Ascending aorta (tissue), 2 donors: Measurements from ENCODE around the gene SHISA6. TPM values are rescaled to one million over a fixed set of nuclear protein-coding genes. Genes with fewer than 3 reads are reported as not detected.

Source experiments
- DNase-seq, 2 donors: peaks; one replicate each; pipeline ENCODE4 v3.0.0-alpha.2; 2019; ENCODE audit warnings: low spot score in 2 of 2
- H3K27ac ChIP-seq, 2 donors: fragments of 200-600 bp; sonication (generic); one replicate each; pipeline ENCODE4 v1.5.1; 2016 to 2017; ENCODE audit warnings: mild to moderate bottlenecking in 1 of 2
- H3K27me3 ChIP-seq: fragments of 200-600 bp; sonication (generic); one replicate; pipeline ENCODE4 v1.5.1; 2017
- H3K36me3 ChIP-seq, 2 donors: fragments of 200-600 bp; sonication (generic); one replicate each; pipeline ENCODE4 v1.5.1; 2016
- H3K4me1 ChIP-seq, 2 donors: fragments of 200-600 bp; sonication (generic); one replicate each; pipeline ENCODE4 v1.5.1; 2016 to 2017; ENCODE audit warnings: mild to moderate bottlenecking in 1 of 2
- H3K4me3 ChIP-seq, 2 donors: fragments of 200-600 bp; sonication (generic); one replicate each; pipeline ENCODE4 v1.5.1; 2016 to 2017; ENCODE audit warnings: mild to moderate bottlenecking in 1 of 2
- H3K9me3 ChIP-seq, 2 donors: fragments of 200-600 bp; sonication (generic); one replicate each; pipeline ENCODE4 v1.5.1; 2016
- intact Hi-C: fragments of 100-400 bp; cut with DNase I; formaldehyde crosslinking; loops from one replicate; pipeline ENCODE4 v1.15.1; 2023
- total RNA-seq: library from RNA; depleted of rRNA; stranded (reverse); fragments of >200 nt; gene quantifications from one replicate; pipeline ENCODE4 v1.1.0, GENCODE V29; 2016
- TF ChIP-seq, protein P1 (sequence below), 3 experiments: fragments of 200-600 bp in 2 of 3; fragments of 450-650 bp in 1 of 3; sonication (generic) in 2 of 3; IDR thresholded peaks; one replicate each; pipeline ENCODE4 v1.5.1; 2016 to 2019; ENCODE audit warnings: antibody characterized with exemption in 3 of 3, mild to moderate bottlenecking in 1 of 3, moderate library complexity in 1 of 3

Gene SHISA6
- total RNA-seq, 1 donor from 2014 or later = 0.11 TPM

DNA sequence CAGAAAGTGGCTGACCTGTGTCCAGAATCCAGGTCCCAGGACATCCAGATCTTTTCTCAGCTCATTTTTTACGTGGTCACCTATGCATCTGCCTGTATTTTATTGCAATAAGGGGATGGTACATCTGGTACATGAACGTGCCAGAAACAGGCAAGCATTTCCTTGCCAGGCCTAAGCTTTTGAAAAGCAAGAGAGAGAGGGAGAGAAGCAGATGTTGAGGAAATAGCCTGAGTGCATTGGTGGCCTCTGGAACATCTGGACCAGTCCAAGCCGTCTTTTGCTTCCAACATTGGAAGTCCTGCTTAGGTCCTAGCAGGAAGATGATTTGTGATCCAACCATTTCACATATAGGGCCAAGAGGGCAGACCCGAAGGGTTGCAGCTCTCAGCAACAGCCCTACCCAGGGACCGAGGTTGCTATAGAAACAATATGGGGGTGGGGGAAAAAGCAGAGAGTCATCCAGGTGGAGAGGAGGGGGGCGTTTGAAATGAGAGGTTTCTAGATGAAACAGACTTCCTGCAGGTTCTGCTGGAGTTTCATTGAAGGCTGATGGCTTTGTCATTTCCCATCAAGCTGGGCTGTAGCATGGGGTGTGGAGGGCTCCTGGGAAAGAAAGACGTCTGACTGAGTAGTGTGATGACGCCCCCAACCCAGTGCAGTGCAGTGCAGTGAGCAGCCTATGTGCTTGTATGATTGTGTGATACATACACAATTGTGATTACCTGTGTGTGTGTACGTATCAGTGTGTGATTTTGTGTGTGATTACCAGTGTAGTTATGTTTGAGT, 61.6 kb downstream of the SHISA6 start:
- DNase-seq = no peak
- intact Hi-C loops = no loop called here

DNA sequence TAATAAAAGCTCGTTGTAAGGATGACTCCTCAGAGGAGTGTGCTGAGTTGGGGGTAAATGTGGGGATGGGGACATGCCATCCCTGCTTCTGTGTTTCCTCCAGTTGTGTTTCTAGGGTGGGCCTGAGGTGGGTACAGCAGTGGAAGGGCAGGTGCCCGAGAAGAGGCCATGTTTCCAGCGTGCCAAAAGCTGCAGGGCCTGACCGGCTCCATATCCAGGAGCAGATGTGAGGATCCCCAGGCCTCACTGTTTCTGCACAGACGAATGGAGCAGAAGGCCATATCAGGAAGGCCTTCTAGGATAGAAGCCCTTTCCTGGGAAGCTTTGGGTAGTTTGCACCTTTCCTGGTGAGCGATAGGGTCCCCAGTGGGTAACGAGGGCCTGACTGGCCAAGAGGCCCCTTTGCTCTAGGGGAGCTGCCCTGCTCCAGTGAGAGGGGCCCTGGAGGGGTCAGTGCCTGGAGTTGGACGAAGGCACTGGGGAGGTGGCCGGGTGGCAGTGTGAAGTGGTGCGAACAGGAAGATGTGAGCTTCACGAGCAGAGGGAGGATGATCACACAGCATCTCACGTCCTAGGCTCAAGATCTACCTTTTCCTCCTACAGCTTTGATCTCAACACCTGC, 62.9 kb downstream of the SHISA6 start:
- TF ChIP-seq, protein P1, sequence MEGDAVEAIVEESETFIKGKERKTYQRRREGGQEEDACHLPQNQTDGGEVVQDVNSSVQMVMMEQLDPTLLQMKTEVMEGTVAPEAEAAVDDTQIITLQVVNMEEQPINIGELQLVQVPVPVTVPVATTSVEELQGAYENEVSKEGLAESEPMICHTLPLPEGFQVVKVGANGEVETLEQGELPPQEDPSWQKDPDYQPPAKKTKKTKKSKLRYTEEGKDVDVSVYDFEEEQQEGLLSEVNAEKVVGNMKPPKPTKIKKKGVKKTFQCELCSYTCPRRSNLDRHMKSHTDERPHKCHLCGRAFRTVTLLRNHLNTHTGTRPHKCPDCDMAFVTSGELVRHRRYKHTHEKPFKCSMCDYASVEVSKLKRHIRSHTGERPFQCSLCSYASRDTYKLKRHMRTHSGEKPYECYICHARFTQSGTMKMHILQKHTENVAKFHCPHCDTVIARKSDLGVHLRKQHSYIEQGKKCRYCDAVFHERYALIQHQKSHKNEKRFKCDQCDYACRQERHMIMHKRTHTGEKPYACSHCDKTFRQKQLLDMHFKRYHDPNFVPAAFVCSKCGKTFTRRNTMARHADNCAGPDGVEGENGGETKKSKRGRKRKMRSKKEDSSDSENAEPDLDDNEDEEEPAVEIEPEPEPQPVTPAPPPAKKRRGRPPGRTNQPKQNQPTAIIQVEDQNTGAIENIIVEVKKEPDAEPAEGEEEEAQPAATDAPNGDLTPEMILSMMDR (IDR thresholded peaks at IDR 0.05) = no peak
- H3K27me3 ChIP-seq = no peaks in the 10 kb centered on the region
- no peak overlapping the region for H3K4me3 ChIP-seq
- intact Hi-C loops = no loop called here
- H3K36me3 ChIP-seq = no peaks in the 10 kb centered on the region
- no peaks in the 10 kb centered on the region for H3K4me1 ChIP-seq
- DNase-seq = no peak
- no peak overlapping the region for H3K27ac ChIP-seq
- no peaks in the 10 kb centered on the region for H3K9me3 ChIP-seq

More for the DNA sequence above, 61.6 kb downstream of the SHISA6 start:
- no peaks in the 10 kb centered on the region for H3K36me3 ChIP-seq
- no peaks in the 10 kb centered on the region for H3K4me1 ChIP-seq
- TF ChIP-seq, protein P1 (IDR thresholded peaks at IDR 0.05) = no peak
- H3K27me3 ChIP-seq = no peaks in the 10 kb centered on the region
- H3K4me3 ChIP-seq = no peak overlapping the region
- H3K27ac ChIP-seq = no peak overlapping the region
- H3K9me3 ChIP-seq = no peaks in the 10 kb centered on the region

DNA sequence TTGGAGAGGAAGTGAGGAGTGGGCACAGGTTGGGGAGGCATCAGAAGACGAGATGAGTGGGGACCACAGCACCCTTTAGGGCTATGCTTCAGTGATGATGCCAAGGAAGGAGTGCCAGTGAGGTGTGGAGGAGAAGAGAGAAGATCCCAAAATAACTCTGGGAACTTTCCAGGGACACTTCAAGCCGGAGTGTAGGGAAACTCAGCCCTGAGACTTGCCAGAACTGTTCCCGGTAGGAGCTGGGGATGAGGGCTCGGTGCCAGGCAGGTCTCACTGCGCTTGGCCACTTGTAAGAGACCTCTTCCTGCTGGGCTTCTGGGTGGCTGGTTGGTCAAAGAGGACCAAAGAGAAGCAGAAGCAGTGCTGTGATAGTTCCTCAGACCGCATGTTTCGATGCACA, 63.6 kb downstream of the SHISA6 start:
- TF ChIP-seq, protein P1 (IDR thresholded peaks at IDR 0.05) = no peak
- no peak overlapping the region for H3K27ac ChIP-seq
- H3K4me1 ChIP-seq = no peaks in the 10 kb centered on the region
- intact Hi-C loops = no loop called here
- no peaks in the 10 kb centered on the region for H3K36me3 ChIP-seq
- no peak for DNase-seq
- no peak overlapping the region for H3K4me3 ChIP-seq
- no peaks in the 10 kb centered on the region for H3K27me3 ChIP-seq
- H3K9me3 ChIP-seq = no peaks in the 10 kb centered on the region

DNA sequence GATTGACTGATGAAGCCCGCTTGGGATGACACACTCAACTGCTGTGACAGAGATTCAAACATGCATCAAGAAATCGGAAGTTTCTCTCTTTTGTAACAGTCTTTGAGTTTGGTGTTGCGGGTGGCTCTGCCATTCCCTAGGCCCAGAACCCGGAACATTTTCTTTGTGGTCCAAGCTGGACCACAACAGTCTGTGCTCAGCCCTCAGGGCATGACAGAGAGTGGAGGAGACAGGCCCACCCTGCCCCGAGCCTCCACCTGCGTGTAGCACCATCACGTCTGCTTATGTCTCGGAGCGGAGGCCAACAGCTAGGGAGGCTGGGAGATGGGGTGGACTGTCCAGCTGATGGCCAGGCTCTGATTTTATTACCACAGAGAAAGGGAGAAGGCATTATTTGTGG, 64.5 kb downstream of the SHISA6 start:
- no peak overlapping the region for H3K4me3 ChIP-seq
- H3K27ac ChIP-seq = no peak overlapping the region
- no peaks in the 10 kb centered on the region for H3K27me3 ChIP-seq
- no peak for DNase-seq
- TF ChIP-seq, protein P1 (IDR thresholded peaks at IDR 0.05) = no peak
- H3K9me3 ChIP-seq = no peaks in the 10 kb centered on the region
- H3K36me3 ChIP-seq = no peaks in the 10 kb centered on the region
- intact Hi-C loops = loop anchor here (5.0 kb wide), 1 partner anchor 578 kb away; no protein-coding TSS in a partner anchor
- H3K4me1 ChIP-seq = no peaks in the 10 kb centered on the region

DNA sequence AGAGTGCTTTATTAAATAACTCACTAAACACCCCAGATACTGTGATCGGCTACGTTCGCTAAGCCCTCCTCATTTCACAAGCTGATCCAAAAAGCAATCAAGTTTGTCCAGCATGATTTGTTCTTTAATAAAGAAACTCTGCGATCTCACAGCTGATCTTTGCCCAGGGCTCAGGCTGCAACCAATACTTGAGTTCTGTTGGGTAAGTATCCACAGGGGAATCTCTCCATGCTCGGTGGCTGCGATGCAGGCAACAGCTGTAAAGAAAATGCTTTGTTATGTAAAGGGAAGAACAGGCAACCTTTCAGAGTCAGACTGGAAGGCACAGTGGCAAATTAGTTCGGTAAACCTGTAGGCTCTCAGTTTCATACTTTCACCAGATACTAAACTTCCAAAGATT, 67.5 kb downstream of the SHISA6 start:
- H3K36me3 ChIP-seq = no peaks in the 10 kb centered on the region
- H3K4me1 ChIP-seq = no peaks in the 10 kb centered on the region
- intact Hi-C loops = loop anchor here (5.0 kb wide), 1 partner anchor 581 kb away; no protein-coding TSS in a partner anchor
- no peak for DNase-seq
- TF ChIP-seq, protein P1 (IDR thresholded peaks at IDR 0.05) = no peak
- no peak overlapping the region for H3K4me3 ChIP-seq
- H3K9me3 ChIP-seq = no peaks in the 10 kb centered on the region
- H3K27me3 ChIP-seq = no peaks in the 10 kb centered on the region
- no peak overlapping the region for H3K27ac ChIP-seq
